Naive thymus-derived CD4-positive, alpha-beta T cell (primary cell): ENCODE measurements around the gene TMEM117. TPM values are rescaled to one million over a fixed set of nuclear protein-coding genes. Genes with fewer than 3 reads are reported as not detected.

Experiments
- ATAC-seq: fragments of 150-1000 bp; cut with Tn5 transposase; 2 replicates; pipeline ENCODE4 v1.10.0; 2021; ENCODE audit warnings: mild to moderate bottlenecking, moderate library complexity
- CTCF ChIA-PET: fragments of 350-600 bp; sonication (Branson Sonifier 250); formaldehyde crosslinking; loops from one replicate; lab custom pipeline; 2021; ENCODE audit warnings: antibody characterized with exemption; lab: Charles Lee
- POLR2A ChIA-PET: fragments of 350-600 bp; sonication (Branson Sonifier 250); formaldehyde crosslinking; loops from one replicate; lab custom pipeline; 2021; ENCODE audit warnings: antibody characterized with exemption, inconsistent platforms; lab: Charles Lee
- DNase-seq, 9 donors: peaks; one replicate each; pipeline versions ENCODE4 v3.0.0 to v3.0.0-alpha.2; 2020 to 2022; ENCODE audit warnings: mixed read lengths in 1 of 9
- H3K27ac ChIP-seq: one replicate; pipeline ENCODE4 v1.7.0; 2013; ENCODE audit warnings: mild to moderate bottlenecking, low read depth, low read length, moderate library complexity
- H3K27me3 ChIP-seq, 2 donors: one replicate each; pipeline ENCODE4 v1.7.0; 2013; ENCODE audit warnings: low read length in 2 of 2, mild to moderate bottlenecking in 2 of 2, moderate library complexity in 2 of 2; ENCODE audit not compliant: control insufficient read depth in 2 of 2, insufficient read depth in 2 of 2
- H3K36me3 ChIP-seq, 3 experiments: 1 replicate in 2 of 3; 2 replicates in 1 of 3; pipeline ENCODE4 v1.7.0; 2013; ENCODE audit warnings: low read length in 3 of 3, mild to moderate bottlenecking in 3 of 3, moderate library complexity in 1 of 3; ENCODE audit not compliant: insufficient read depth in 3 of 3, control insufficient read depth in 2 of 3
- H3K4me1 ChIP-seq, 2 donors: one replicate each; pipeline ENCODE4 v1.7.0; 2013; ENCODE audit warnings: low read length in 2 of 2, mild to moderate bottlenecking in 2 of 2, moderate library complexity in 1 of 2; ENCODE audit not compliant: control insufficient read depth in 2 of 2, insufficient read depth in 2 of 2
- H3K4me3 ChIP-seq: 2 replicates; pipeline ENCODE4 v1.7.0; 2013; ENCODE audit warnings: mild to moderate bottlenecking, low read length
- H3K9me3 ChIP-seq, 3 experiments: 1 replicate in 2 of 3; 2 replicates in 1 of 3; pipeline ENCODE4 v1.7.0; 2013; ENCODE audit warnings: low read length in 3 of 3; ENCODE audit not compliant: control insufficient read depth in 2 of 3
- H3K27ac Mint-ChIP-seq, 9 donors: one replicate each; pipeline ENCODE4 v1.8.0; 2020 to 2022; ENCODE audit warnings: mixed read lengths in 9 of 9, mild to moderate bottlenecking in 8 of 9, moderate library complexity in 5 of 9, inconsistent platforms in 2 of 9
- H3K27me3 Mint-ChIP-seq, 5 donors: one replicate each; pipeline ENCODE4 v1.8.0; 2021 to 2022; ENCODE audit warnings: mixed read lengths in 5 of 5, mild to moderate bottlenecking in 1 of 5
- H3K36me3 Mint-ChIP-seq, 5 donors: one replicate each; pipeline ENCODE4 v1.8.0; 2020 to 2022; ENCODE audit warnings: mixed read lengths in 5 of 5, mild to moderate bottlenecking in 3 of 5, inconsistent platforms in 1 of 5
- H3K4me1 Mint-ChIP-seq, 7 donors: one replicate each; pipeline ENCODE4 v1.8.0; 2020 to 2022; ENCODE audit warnings: mixed read lengths in 7 of 7, mild to moderate bottlenecking in 3 of 7, inconsistent platforms in 1 of 7
- H3K4me3 Mint-ChIP-seq, 10 donors: one replicate each; pipeline ENCODE4 v1.8.0; 2020 to 2022; ENCODE audit warnings: mild to moderate bottlenecking in 10 of 10, mixed read lengths in 10 of 10, moderate library complexity in 6 of 10, inconsistent platforms in 2 of 10
- H3K9me3 Mint-ChIP-seq, 11 donors: one replicate each; pipeline ENCODE4 v1.8.0; 2020 to 2022; ENCODE audit warnings: mixed read lengths in 11 of 11, mild to moderate bottlenecking in 4 of 11, inconsistent platforms in 1 of 11, moderate library complexity in 1 of 11
- intact Hi-C, 2 donors: fragments of 100-400 bp; cut with micrococcal nuclease; formaldehyde crosslinking; loops; one replicate each; pipeline ENCODE4 v1.15.1; 2023
- polyA plus RNA-seq, 2 donors: library from polyadenylated mRNA; unstranded; fragments of 300-500 nt; fragmentation: Illumina TruSeq; gene quantifications; one replicate each; pipeline ENCODE4 v1.2.3, GENCODE V29; 2021
- total RNA-seq, 6 experiments: library from RNA in 5 of 6; stranded (reverse) in 5 of 6; gene quantifications; 1 replicate in 5 of 6; 2 replicates in 1 of 6; pipeline ENCODE4 v1.2.3 and lab custom pipeline; 2021 to 2026

The TMEM117 gene
- total and polyA plus RNA-seq, 7 experiments from 2014 or later: 0.31 to 6.6 (median 4.2) TPM

GRCh38 chr12:44003721-44004120, 167.8 kb downstream of the TMEM117 start:
- Histone ChIP-seq H3K27me3 (no peaks in the 10 kb centered on the region), H3K4me1 (no peaks in the 10 kb centered on the region), H3K4me3 (no peak overlapping the region), H3K27ac (no peak overlapping the region), H3K36me3 (no peaks in the 10 kb centered on the region), H3K9me3 (no peaks in the 10 kb centered on the region)
- peaks cover 0 to 48% (median 31%) of the 10 kb centered on the region in 5 donors for H3K36me3 Mint-ChIP-seq
- H3K9me3 Mint-ChIP-seq: peaks cover 0 to 18% (median 11%) of the 10 kb centered on the region in 11 donors
- intact Hi-C loops: no loop called here
- H3K4me3 Mint-ChIP-seq: no peak overlapping the region
- DNase-seq (no peak), ATAC-seq (no peak)
- no peaks in the 10 kb centered on the region for H3K27me3 Mint-ChIP-seq
- no peak overlapping the region for H3K27ac Mint-ChIP-seq
- ChIA-PET POLR2A (no interaction called here), CTCF (no interaction called here)
- H3K4me1 Mint-ChIP-seq: peaks cover 0 to 3% (median 0%) of the 10 kb centered on the region in 7 donors

- no peaks in the 10 kb centered on the region for H3K9me3 Mint-ChIP-seq
- ChIA-PET CTCF (interaction anchor here (0.6 to 2.8 kb wide), 7 partner anchors 20 to 933 kb away, joined by 3 to 27 read pairs (median 5); no protein-coding TSS in a partner anchor), POLR2A (interaction anchor here (0.7 kb wide), 1 partner anchor 9 kb away, joined by 5 read pairs; no protein-coding TSS in a partner anchor)
- peak in 7 of 9 donors; percentile 14 to 56 (median 40) for DNase-seq
- intact Hi-C loops: loop anchor here (1.0 to 10.0 kb wide), 5 partner anchors 759 to 933 kb away; no protein-coding TSS in a partner anchor
- peaks cover 0 to 4% (median 0%) of the 10 kb centered on the region in 5 donors for H3K36me3 Mint-ChIP-seq
- no peak overlapping the region for H3K27ac ChIP-seq
- no peaks in the 10 kb centered on the region for H3K36me3 ChIP-seq
- H3K4me3 ChIP-seq: no peak overlapping the region
- H3K4me1 ChIP-seq: no peaks in the 10 kb centered on the region
- H3K9me3 ChIP-seq: no peaks in the 10 kb centered on the region
- no peak overlapping the region for H3K4me3 Mint-ChIP-seq
- H3K4me1 Mint-ChIP-seq: peaks cover 0 to 3% (median 0%) of the 10 kb centered on the region in 7 donors
- ATAC-seq: peak; percentile 53
- no peaks in the 10 kb centered on the region for H3K27me3 ChIP-seq
- peaks cover 0 to 3% (median 0%) of the 10 kb centered on the region in 5 donors for H3K27me3 Mint-ChIP-seq
- H3K27ac Mint-ChIP-seq: no peak overlapping the region
Observed at GRCh38 chr12:44015333-44015941, 179.6 kb downstream of the TMEM117 start.

GRCh38 chr12:44017216-44017615, 181.3 kb downstream of the TMEM117 start:
- ChIA-PET CTCF (no interaction called here), POLR2A (no interaction called here)
- Histone ChIP-seq H3K27ac (no peak overlapping the region), H3K4me3 (no peak overlapping the region), H3K27me3 (no peaks in the 10 kb centered on the region), H3K4me1 (no peaks in the 10 kb centered on the region), H3K9me3 (no peaks in the 10 kb centered on the region), H3K36me3 (no peaks in the 10 kb centered on the region)
- ATAC-seq (no peak), DNase-seq (no peak)
- no peak overlapping the region for H3K27ac Mint-ChIP-seq
- intact Hi-C loops: loop anchor here (5.0 to 10.0 kb wide), 3 partner anchors 758 to 930 kb away; no protein-coding TSS in a partner anchor
- peaks cover 0 to 3% (median 0%) of the 10 kb centered on the region in 5 donors for H3K27me3 Mint-ChIP-seq
- peaks cover 0 to 5% (median under 1%) of the 10 kb centered on the region in 5 donors for H3K36me3 Mint-ChIP-seq
- H3K9me3 Mint-ChIP-seq: peaks cover 0 to 2% (median 0%) of the 10 kb centered on the region in 11 donors
- H3K4me1 Mint-ChIP-seq: peaks cover 0 to 3% (median 0%) of the 10 kb centered on the region in 7 donors
- H3K4me3 Mint-ChIP-seq: no peak overlapping the region

GRCh38 chr12:44019118-44019517, 183.2 kb downstream of the TMEM117 start:
- Histone ChIP-seq H3K27ac (no peak overlapping the region), H3K36me3 (no peaks in the 10 kb centered on the region), H3K4me3 (no peak overlapping the region), H3K27me3 (no peaks in the 10 kb centered on the region), H3K9me3 (no peaks in the 10 kb centered on the region), H3K4me1 (no peaks in the 10 kb centered on the region)
- Mint-ChIP-seq H3K4me1 (peaks cover 0 to 3% (median 0%) of the 10 kb centered on the region in 7 donors), H3K4me3 (no peak overlapping the region), H3K27me3 (peaks cover 0 to 3% (median 0%) of the 10 kb centered on the region in 5 donors), H3K9me3 (peaks cover 0 to 7% (median 3%) of the 10 kb centered on the region in 11 donors), H3K36me3 (peaks cover 0 to 10% (median 6%) of the 10 kb centered on the region in 5 donors), H3K27ac (peak overlapping the region in 1 of 9 donors; percentile 9)
- ATAC-seq (no peak), DNase-seq (no peak)
- intact Hi-C loops: loop anchor here (5.0 to 10.0 kb wide), 3 partner anchors 756 to 928 kb away; no protein-coding TSS in a partner anchor
- ChIA-PET POLR2A (no interaction called here), CTCF (no interaction called here)

GRCh38 chr12:44020555-44020954, 184.7 kb downstream of the TMEM117 start:
- ATAC-seq: no peak
- Mint-ChIP-seq H3K27me3 (peaks cover 0 to 3% (median 0%) of the 10 kb centered on the region in 5 donors), H3K36me3 (peaks cover 0 to 10% (median 6%) of the 10 kb centered on the region in 5 donors), H3K9me3 (peaks cover 0 to 7% (median 3%) of the 10 kb centered on the region in 11 donors), H3K4me3 (no peak overlapping the region), H3K27ac (no peak overlapping the region), H3K4me1 (peaks cover 0 to under 1% (median 0%) of the 10 kb centered on the region in 7 donors)
- Histone ChIP-seq H3K4me3 (no peak overlapping the region), H3K9me3 (no peaks in the 10 kb centered on the region), H3K4me1 (no peaks in the 10 kb centered on the region), H3K27me3 (no peaks in the 10 kb centered on the region), H3K27ac (no peak overlapping the region), H3K36me3 (no peaks in the 10 kb centered on the region)
- intact Hi-C loops: no loop called here
- POLR2A ChIA-PET: no interaction called here
- DNase-seq: no peak
- CTCF ChIA-PET: no interaction called here

GRCh38 chr12:44021471-44021971, 185.6 kb downstream of the TMEM117 start:
- H3K27me3 Mint-ChIP-seq: no peaks in the 10 kb centered on the region
- no peak overlapping the region for H3K27ac ChIP-seq
- no peaks in the 10 kb centered on the region for H3K4me1 Mint-ChIP-seq
- ChIA-PET CTCF (no interaction called here), POLR2A (no interaction called here)
- peaks cover 0 to 7% (median 3%) of the 10 kb centered on the region in 11 donors for H3K9me3 Mint-ChIP-seq
- H3K36me3 Mint-ChIP-seq: peaks cover 0 to 10% (median 6%) of the 10 kb centered on the region in 5 donors
- H3K36me3 ChIP-seq: no peaks in the 10 kb centered on the region
- DNase-seq (no peak), ATAC-seq (no peak)
- no peak overlapping the region for H3K27ac Mint-ChIP-seq
- no peaks in the 10 kb centered on the region for H3K4me1 ChIP-seq
- H3K27me3 ChIP-seq: no peaks in the 10 kb centered on the region
- no peak overlapping the region for H3K4me3 ChIP-seq
- H3K9me3 ChIP-seq: no peaks in the 10 kb centered on the region
- H3K4me3 Mint-ChIP-seq: no peak overlapping the region
- intact Hi-C loops: no loop called here
